ENCODE data around the gene VARS2.
"Not testable (repeated sequence)": the region's sequence is repeated elsewhere in the genome, so short reads cannot be mapped to it uniquely, and the experiment has no call there.

VARS2 gene

GRCh38 chr6:30963641-30964040 is 49.6 kb downstream of the VARS2 start:
- DNase-seq (ENCODE audit: low read depth) = no peak

- no peak for DNase-seq (ENCODE audit: low read depth)
Measured at GRCh38 chr6:30964075-30964474, 50.0 kb downstream of the VARS2 start.

GRCh38 chr6:30965140-30965601 is 51.1 kb downstream of the VARS2 start:
- no peak for DNase-seq (ENCODE audit: low read depth)

DNA sequence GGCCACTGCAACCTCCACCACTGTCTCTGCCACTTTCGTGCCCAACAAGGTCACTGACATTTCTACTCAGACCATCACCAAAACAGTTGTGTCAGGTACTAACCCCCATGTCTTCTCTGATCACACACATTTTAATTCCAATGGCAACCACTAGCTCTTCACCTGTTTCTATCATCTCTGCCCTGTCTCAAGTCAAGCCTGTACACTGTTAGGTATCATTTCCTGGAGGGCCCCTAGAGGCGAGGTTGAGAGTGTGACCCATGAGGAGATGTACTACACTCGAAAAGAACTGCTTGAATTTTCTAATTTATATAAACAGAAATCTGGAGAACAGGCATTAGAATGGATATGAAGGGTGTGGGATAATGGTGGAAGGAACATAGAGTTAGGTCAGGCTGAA is 52.1 kb downstream of the VARS2 start:
- DNase-seq (ENCODE audit: low read depth) = no peak

DNA sequence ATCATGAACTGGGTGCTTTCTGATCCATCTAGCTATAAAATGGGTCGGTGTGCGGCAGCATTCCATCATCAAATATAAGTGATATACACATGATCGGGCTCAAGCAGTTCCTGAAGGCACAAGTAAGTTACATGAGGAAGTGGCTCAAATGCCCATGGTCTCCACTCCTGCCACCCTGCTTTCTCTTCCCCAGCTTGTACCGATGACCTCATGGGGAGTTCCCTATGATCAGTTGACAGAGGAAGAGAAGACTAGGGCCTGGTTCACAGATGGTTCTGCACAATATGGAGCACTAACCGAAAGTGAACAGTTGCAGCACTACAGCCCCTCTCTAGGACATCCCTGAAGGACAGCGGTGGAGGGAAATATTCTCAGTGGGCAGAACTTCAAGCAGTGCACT is 55.1 kb downstream of the VARS2 start:
- not testable (repeated sequence) for DNase-seq (ENCODE audit: low read depth)

GRCh38 chr6:30970946-30971345 is 56.9 kb downstream of the VARS2 start:
- DNase-seq (ENCODE audit: low read depth) = no peak

DNA sequence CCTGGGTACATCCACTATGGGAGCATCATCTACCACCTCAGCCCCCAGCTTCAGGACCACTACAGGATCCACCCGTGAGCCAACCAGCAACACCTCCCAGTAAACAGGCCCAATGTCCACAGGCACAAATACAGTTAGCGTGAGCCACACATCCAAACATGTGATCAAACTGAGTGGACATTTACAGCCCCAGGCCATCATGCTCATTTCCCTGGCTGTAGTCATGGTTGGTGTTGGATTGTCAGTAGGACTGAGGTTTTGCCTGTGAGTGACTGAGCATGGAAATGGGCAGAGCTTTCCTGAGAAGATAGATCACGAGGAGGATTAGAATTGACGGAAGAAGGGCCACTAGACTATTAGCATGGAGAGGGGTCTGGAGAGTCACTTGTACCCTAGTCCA is 58.8 kb downstream of the VARS2 start:
- DNase-seq (ENCODE audit: low read depth) = no peak

GRCh38 chr6:30974490-30975252 is 60.6 kb downstream of the VARS2 start:
- no peak for DNase-seq (ENCODE audit: low read depth)
